Stimulated activated CD4-positive, alpha-beta T cell treated with anti-CD3 and anti-CD28 coated beads, Interleukin-4, amount 100 ng/mL, for 4 hours (primary cell): ENCODE results near the gene GLTPD2.
A peak's percentile ranks its signal among the peaks of the same experiment; 100 is the strongest.
"Not testable (repeated sequence)": the region's sequence is repeated elsewhere in the genome, so short reads cannot be mapped to it uniquely, and the experiment has no call there.

ENCODE experiments used
- DNase-seq, 2 experiments: peaks; one replicate each; pipeline ENCODE4 v3.0.0-alpha.2; 2020

Gene GLTPD2

DNA sequence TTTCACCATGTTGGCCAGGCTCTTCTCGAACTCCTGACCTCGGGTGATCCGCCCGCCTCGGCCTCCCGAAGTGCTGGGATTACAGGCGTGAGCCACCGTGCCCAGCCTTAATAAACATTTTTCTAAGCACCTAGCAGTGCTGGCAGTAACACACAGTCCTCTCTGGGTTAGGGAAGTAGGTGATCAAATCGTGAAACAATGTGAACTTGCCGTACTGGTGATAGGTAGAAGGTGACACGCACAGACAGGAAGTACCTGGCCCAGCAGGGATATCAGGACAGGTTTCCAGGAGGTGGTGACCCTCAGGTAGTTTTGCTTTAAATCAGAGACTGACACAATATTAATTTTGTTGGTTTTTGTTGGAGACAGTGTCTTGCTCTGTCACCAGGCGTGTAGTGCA is 22.7 kb downstream of the GLTPD2 start:
- DNase-seq, result no peak

DNA sequence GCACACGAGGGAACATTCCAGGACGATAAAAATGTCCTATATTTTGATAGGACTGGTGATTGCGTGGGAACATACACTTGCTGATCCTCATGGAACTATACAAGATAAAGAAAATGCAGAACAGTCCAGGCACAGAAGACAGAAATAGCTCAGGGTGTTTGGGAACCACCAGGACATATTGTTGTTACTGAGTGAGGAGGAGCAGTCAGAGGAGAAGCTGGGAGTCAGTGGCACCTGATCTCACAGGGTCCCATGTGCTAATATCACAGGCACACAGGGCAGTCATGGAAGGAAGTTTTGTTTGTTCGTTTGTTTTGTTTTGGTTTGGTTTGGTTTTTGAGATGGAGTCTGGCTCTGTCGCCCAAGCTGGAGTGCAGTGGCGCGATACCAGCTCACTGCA is 23.9 kb downstream of the GLTPD2 start:
- no peak for DNase-seq

DNA sequence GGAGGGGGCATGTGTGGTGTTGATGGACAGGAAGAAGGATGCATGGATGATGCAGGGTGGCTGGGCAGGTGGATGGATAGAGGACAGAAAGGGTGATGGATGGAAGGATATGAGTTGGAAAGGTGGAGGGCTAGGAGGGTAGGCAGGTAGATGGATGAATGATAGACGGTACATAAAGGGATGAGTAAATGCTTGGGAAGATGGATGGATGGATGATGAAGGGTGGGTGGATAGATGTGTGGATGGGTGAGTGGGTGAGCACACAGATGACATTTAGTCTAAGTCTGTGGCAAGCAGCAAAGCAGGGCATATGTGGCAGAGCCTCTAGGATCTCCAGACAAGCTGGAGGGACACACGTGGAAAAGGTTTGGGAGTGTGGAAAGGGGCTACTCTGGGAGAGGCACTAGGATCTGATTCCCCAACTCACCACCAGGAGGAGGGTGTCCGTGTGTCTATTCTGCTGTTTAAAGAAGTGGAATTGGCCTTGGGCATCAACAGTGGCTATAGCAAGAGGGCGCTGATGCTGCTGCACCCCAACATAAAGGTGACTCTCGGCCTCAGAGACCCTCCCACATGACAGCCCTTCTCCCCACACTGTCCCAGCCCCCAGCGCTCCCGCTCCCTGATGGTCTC is 26.4 kb downstream of the GLTPD2 start:
- no peak for DNase-seq

DNA sequence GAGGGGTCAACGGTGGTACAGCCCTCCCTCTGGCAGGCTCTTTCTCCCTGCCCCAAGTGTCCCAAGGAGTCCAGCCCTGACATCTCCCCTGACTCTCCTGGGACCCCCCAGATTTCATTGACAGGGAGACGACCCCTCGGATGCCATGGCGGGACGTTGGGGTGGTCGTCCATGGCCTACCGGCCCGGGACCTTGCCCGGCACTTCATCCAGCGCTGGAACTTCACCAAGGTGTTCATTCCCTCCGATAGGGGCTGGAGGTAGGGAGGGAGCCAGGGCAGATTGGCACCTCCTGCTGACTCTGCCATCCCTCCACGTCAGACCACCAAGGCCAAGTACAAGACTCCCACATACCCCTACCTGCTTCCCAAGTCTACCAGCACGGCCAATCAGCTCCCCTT is 28.1 kb downstream of the GLTPD2 start:
- no peak for DNase-seq

DNA sequence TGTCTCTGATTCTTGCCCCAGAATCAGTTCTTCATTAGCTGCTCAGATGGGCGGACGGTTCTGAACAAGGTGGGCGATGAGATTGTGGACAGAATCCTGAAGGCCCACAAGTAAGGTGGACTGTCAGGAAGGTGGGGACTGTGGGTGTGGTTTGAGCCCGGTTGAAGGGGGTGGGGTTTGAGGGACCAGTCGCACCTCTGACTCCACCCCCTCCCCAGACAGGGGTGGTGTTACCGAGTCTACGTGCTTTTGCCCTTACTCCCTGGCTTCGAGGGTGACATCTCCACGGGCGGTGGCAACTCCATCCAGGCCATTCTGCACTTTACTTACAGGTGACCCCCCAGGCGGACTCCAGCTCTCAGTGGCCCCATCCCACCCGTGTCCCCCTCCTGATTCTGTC is 29.5 kb downstream of the GLTPD2 start:
- no peak for DNase-seq

DNA sequence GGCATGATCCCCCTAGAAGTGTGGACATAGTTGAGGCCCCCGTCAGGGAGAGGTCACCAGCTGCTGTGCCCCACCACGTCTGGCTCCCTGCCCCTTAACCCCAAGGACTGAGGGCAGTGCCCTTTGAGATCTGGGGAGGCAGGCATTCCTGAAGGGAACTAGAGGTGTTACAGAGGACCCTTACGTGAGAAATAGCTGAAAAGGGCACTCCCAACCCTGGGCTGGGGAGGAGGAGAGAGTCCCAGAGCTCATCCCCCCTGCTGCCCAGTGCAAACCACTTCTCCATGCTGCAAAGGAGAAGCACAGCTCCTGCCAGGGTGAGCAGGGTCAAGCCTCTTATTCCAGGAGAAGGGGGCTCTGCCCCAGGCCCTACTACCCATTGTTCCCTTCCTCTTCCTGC is 34.1 kb downstream of the GLTPD2 start:
- DNase-seq, result no peak

DNA sequence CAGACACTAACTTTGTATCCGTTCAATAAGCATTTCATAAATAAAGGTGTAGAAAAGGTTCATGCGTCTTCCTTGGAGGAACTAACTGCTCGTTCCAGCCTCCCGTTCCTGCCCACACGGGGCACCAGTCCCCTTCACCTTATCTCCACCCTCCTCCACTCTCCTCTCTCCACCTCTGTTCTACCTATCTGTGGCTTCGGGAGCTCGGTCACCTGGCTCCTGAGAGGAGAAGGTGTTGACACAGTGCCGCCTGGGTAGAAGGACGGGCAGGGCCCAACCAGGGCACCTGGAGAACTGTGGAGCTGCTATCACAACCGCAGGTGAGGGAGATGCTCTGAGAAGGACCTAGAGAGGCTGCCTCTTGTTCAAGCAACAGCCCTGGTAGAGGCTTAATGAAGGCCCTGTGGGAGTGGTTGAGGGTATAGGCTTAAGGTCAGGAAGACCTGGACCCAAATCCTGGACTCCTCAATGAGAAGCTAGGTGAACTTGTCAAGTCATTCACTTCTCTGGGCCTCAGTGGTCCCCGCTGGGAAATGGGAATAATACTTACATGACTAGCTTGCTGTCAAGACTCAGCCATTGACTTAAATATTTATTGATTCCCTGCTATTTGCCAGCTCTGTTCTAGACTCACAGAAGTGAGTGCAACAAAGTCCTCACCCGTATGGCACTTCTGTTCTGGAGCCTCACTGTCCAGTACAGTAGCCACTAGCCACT is 34.8 kb downstream of the GLTPD2 start:
- no peak for DNase-seq

DNA sequence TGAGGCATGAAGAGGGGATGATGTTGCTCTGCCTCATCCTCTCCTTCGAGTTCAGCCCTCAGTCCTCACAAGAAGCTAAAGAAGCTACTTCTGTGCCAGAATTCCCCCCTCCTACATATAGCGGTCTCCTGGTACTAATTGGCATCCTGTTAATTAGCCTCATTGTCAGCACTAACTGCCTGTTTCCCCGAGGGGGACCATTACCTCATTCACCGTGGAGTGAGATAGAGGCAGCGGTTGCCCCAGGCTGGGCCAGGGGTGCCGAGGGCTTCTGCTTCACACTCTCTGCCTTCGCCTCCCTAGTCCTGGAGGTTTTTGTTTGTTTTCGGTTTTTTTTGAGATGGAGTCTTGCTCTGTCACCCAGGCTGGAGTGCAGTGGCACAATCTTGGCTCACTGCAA is 38.6 kb downstream of the GLTPD2 start:
- no peak for DNase-seq

DNA sequence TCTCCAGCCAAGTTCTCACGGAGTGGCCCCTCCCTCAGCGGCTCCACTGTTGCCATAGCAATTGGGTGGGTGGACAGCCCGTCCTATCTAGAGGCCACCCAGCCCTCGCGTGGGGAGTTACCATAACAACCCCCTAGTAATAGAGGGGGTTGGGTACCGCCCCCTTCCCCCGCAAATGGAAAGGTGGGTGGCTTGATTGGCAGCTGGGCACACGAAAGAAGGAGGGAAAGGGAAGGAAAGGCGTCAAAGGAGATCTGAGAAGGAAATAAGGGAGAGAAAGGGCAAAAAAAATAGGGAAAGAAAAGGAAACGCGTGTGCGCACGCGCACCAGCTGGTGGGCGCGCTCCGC is 44.0 kb downstream of the GLTPD2 start:
- DNase-seq, result not testable (repeated sequence)

DNA sequence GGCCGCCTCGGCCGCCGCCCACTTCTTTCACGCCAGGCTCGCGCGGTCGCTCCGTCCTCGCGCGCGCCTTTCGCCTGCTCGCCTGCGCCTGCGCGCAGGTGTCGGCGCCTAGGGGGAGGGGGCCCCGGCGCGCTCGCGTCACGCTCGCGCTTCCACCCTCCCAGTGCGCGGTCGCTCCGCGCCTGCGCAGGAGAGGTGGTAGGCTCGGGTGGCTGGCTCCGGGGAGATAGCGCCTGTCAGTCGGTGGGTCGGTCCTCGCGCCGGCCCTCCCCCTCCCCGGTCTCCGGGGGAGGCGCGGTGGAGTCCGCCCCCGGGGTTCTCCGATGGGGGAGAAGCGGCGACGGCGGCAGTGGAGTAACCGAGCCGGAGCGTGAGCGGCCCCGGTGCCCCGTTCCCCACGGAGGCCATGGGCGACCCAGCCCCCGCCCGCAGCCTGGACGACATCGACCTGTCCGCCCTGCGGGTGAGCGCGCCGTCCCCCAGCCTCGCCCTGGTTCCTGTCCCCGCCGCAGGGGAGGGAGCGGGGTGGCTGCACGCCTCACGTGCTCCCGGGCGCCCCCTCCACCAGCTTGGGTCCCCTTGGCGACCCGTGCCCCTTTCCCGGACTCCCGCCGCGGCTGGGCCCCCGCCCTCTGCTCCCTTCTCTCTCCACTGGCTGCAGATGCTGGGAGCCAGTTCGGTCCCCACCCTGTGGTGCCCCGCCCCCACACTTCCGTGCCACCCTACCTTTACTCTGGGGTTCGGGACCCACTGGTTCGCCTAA is 44.6 kb downstream of the GLTPD2 start, which contains the start of gene MINK1:
TSS of gene MINK1 (plus strand) at position 163 of the 763 bp plus-strand sequence. CDS start at position 407, 244 bp downstream.
- peak; percentile 84 to 88 for DNase-seq

DNA sequence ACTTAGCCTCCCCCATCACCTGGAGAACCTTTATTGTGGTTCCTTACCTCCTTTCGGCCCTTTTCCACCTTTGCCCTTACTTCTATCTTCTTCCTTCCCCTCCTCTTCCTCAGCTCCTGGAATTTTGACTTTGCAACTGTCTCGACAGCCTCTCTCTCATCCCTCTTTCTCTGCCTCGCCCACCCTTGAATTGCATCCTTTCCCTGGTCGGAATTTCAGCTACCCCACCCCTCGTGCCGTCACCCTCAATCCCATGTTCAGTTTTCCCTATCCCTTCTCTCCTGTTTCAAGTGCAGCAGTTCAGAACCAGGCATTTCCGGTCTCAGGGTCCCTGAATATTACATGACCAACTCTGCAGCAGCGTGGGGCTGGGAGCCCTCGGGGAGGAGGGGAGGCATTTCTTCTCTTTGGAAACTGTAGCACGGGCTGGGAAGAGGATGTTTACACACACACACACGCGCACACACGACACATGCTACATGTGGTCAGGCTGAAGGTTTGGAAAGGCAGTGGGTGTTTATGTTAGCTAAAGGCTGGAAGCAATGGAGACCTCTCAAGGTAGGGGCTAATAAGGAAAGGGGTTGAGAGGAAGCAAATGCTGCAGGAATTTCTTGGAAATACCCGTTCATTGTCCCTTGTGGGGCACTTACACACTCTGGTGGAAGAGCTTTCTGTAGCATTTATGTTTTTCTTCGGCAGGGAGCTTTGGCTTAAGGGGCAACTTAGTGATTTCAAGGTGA is 45.3 kb downstream of the GLTPD2 start:
- no peak for DNase-seq

DNA sequence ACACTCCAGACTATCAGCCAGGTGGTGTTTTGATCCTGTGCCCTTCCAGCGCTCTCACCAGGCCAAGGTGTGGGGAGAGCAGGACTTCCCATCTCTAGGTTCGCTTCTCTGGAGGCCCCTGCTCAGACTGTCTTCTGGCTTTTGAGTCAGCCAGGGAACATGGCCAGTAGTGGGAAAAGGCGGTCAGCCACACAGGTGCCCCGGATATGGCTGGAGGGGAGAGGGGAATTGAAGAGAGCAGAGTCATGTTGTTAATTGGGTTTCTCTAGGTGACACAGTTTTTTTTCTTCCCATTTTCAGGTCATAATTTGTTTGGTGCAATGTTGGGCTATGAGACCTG is 45.9 kb downstream of the GLTPD2 start:
- DNase-seq, result no peak

DNA sequence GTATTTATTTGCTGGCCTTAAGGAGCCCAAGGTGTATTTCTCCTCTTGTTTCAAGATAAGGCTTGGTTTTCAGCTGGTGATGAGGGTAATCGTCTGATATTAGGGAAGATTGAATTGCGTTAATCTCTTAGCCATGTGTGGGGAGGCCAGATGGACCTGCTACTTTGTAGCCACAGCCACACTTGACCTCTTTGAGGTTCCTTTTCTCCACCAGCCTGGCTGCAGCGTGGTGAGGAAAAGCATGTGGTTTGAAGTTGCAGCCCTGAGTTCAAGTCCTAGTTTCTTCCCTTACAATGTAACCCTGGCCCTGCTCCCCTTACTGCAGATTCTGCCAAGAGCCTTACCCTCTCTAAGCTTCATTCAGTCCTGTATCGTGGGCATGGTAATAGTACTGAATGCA is 47.5 kb downstream of the GLTPD2 start:
- DNase-seq, result no peak

DNA sequence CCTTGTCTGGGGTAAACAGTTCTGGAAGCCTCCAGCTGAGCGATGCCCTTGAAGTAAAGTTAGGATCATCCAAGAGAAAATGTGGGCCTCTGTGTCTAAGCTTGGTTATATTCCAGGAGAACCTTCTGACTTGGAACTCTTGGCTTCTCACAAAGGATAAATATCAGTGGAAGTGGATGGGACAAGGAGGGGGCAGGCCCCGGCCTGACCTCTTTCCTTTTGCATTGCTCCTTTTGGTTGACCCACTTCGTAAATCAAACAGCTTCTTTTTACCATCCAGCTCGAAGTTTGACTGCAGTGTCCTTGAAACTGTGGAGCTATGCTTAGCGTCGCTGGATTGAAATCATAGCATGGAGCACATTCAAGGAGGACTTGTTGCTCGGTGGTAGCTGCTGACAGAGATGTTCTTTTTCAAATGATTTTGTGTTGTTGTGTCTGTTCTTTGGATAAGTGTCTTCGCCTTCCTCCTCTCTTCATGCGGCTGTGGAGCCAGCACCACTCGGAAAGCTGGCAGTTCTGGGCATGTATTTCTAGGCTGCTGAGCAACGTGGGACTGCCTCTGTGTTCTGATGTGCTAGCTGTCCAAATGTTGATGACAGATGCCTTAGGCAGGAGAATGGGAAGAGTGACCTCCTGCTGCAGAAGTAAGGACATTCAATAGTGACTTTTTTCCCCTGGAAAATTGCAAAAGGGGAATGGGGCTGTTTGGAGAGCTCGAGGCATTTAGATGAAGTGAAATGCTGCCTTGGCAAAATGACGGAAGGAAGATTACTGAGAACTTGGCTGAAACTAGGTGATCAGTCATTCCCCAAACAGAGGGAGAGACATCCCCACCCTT is 48.9 kb downstream of the GLTPD2 start:
- DNase-seq, result no peak

DNA sequence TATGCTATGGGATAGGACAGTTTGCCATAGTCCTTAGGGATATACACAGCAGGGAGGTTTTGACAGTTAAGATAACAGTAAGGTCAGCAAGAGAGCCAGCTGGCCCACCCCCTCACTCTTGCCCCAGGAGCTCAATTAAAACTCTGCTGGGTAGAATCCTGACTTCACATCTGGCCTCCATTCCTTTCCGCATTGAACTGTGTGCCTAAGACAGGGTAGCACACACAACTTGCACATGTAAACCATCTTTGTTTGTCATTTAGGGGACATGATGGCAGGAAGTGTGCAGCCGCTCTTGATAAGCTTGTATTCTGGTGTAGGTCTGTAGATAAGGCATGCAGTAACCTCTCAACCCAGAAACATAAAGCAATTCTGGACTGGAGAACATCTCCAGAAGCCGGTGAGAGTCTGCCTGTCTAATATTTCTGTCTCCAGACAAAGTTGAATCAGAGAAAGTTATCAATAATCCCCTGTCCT is 49.6 kb downstream of the GLTPD2 start:
- DNase-seq, result no peak

DNA sequence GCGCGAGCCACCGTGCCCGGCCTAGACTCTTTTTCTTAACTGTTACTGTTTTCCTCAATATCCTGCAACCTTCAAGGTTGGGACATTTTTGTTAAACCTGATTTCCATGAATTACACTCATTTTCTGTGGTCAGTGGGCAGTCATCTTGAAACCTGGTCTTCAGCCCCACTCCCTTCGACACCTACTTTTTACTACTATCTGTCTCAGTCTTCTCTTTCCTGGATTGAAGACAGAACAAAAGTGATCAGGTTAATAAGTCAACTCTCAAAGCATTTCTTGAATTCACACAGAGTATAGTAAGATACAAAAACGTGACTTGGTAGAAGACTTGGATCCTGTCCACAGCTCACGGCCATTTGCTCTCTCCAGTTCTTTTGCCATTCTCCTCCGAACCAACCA is 50.5 kb downstream of the GLTPD2 start:
- DNase-seq, result no peak
